ENCODE data around the gene PORCN.
"Not testable (repeated sequence)": the region's sequence is repeated elsewhere in the genome, so short reads cannot be mapped to it uniquely, and the experiment has no call there.

PORCN gene

DNA sequence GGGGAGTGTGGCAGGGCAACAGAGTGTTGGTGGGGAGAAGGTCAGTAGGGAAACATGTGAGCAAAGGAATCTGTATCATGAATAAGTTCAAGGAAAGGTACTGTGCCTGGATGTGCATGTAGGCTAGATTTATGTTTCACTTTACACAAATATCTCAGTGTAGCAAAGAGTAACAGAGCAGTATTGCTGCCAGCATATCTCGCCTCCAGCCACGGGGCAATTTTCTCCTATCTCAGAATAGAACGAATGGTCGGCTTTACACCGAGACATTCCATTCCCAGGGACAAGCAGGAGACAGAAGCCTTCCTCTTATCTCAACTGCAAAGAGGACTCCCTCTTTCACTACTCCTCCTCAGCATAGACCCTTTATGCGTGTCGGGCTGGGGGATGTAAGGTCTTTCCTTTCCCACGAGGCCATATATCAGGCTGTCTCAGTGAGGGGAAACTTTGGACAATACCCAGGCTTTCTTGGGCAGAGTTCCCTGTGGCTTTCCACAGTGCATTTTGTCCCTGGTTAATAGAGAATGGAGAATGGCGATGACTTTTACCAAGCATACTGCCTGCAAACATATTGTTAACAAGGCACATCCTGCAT lies 47.0 kb downstream of the PORCN start:
- FAIRE-seq: not testable (repeated sequence)

DNA sequence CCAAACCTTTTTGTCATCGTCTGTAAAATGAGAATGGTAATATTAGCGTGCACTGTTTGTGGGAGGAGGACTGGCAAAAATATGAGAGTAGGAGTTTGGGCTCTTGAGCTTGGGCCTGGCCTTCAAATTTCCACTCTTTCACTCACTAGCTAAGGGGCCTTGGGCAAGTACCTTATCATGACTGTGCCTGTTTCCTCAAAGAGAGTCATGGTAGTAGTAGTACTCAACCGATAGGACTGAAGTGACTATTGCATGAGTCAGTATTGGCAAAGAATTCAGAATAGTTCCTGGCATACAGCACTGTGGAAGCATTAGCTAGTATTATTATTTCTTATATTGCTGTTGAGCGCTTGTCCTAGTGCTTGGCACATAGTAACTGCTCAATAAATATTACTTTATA lies 49.5 kb downstream of the PORCN start:
- FAIRE-seq: no peak

DNA sequence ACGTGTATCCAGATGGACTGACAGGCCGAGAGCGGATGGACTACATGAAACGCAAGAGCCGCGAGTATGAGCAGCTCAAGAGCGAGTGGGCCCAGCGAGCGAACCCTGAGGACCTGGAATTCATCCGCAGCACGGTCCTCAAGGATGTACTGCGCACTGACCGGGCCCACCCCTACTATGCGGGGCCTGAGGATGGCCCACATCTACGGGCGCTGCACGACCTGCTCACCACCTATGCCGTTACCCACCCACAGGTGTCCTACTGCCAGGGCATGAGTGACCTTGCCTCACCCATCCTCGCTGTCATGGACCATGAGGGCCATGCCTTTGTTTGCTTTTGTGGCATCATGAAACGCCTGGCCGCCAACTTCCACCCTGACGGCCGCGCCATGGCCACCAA lies 50.8 kb downstream of the PORCN start:
- FAIRE-seq: no peak

DNA sequence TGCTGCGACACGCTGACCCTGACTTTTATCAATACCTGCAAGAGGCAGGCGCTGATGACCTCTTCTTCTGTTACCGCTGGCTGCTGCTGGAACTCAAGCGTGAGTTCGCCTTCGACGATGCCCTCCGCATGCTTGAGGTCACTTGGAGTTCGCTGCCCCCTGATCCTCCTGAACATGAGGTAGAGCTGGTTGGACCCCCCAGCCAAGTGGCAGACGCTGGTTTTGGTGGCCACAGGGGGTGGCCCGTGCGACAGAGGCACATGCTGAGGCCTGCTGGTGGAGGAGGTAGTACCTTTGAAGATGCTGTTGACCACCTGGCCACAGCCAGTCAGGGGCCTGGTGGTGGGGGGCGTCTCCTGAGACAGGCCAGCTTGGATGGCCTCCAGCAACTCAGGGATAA lies 51.3 kb downstream of the PORCN start:
- no peak for FAIRE-seq

DNA sequence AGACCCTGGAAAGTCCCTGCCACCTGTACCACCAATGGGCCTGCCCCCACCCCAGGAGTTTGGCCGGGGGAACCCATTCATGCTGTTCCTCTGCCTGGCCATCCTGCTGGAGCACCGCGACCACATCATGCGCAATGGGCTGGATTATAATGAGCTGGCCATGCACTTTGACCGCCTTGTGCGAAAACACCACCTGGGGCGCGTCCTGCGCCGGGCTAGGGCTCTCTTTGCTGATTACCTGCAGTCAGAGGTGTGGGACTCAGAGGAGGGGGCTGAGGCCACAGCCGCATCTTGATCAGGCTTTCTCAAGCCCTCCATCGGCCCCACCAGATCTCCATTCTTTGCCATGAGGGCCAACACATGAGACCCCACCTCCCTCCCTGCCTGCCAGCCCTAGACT lies 51.9 kb downstream of the PORCN start:
- no peak for FAIRE-seq

DNA sequence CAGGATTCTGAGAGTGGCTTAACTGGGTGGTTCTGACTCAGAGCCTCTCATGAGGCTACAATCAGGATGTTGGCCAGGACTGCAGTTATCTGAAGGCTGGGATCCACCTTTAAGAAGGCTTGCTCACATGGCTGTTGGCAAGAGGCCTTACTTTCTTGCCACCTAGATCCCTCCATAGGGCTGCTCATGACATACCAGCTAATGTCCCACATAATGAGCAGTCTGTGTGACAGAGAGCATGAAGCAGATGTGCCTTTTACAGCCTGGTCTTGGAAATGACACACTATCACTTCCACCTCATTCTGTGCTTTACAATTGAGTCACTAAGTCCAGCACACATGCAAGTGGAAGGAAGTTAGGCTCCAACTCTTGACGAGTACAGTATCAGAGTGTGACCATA lies 61.2 kb downstream of the PORCN start:
- no peak for FAIRE-seq

Data from TTC549 (cell line).